Colonic mucosa (tissue), 4 donors: ENCODE measurements around the gene SNORC. TPM values are rescaled to one million over a fixed set of nuclear protein-coding genes. Genes with fewer than 3 reads are reported as not detected.
A peak's percentile ranks its signal among the peaks of the same experiment; 100 is the strongest.

Source experiments
- DNase-seq: peaks from one replicate; pipeline ENCODE4 v3.0.0-alpha.2; 2020
- H3K27ac ChIP-seq: fragments of 200-600 bp; one replicate; pipeline ENCODE4 v1.8.0; 2021
- H3K27me3 ChIP-seq: fragments of 200-600 bp; one replicate; pipeline ENCODE4 v1.8.0; 2021
- H3K36me3 ChIP-seq: fragments of 200-600 bp; one replicate; pipeline ENCODE4 v1.8.0; 2021
- H3K4me1 ChIP-seq: fragments of 200-600 bp; one replicate; pipeline ENCODE4 v1.8.0; 2021; ENCODE audit warnings: mild to moderate bottlenecking
- H3K4me3 ChIP-seq: fragments of 200-600 bp; one replicate; pipeline ENCODE4 v1.8.0; 2021
- H3K9ac ChIP-seq, 2 donors: one replicate each; pipeline ENCODE4 v1.7.0; 2013; ENCODE audit warnings: control low read depth in 2 of 2, low read depth in 2 of 2, low read length in 2 of 2
- H3K9me3 ChIP-seq: fragments of 200-600 bp; one replicate; pipeline ENCODE4 v1.8.0; 2021
- CTCF ChIP-seq: fragments of 200-600 bp; IDR thresholded peaks from one replicate; pipeline ENCODE4 v1.8.0; 2022; ENCODE audit warnings: antibody characterized with exemption, mild to moderate bottlenecking
- intact Hi-C: fragments of 100-400 bp; cut with DNase I; formaldehyde crosslinking; loops from one replicate; pipeline ENCODE4 v1.14.1; 2022
- total RNA-seq, 2 donors: library from RNA; stranded (reverse); fragmentation: NEBNext Ultra II Directional in 1 of 2; extraction: Animal tissue kit (Norgen Biotek cat#: 25700) in 1 of 2; gene quantifications; one replicate each; pipeline ENCODE4 v1.2.1, GENCODE V29; 2021
- donor health status: healthy.
- donor health status: DM: no; HTN: no; CAD: no.
- donor health status: DM: no; HTN: no; CAD: no.

Gene SNORC
- total RNA-seq, 2 donors from 2014 or later, result 39.6 to 67.5 TPM

- Histone ChIP-seq H3K36me3 (no peaks in the 10 kb centered on the region), H3K4me1 (no peaks in the 10 kb centered on the region), H3K27ac (no peak overlapping the region), H3K9ac (no peak overlapping the region), H3K27me3 (no peaks in the 10 kb centered on the region), H3K4me3 (no peak overlapping the region), H3K9me3 (no peaks in the 10 kb centered on the region)
- no peak for TF ChIP-seq CTCF
- intact Hi-C loops, result no loop called here
- DNase-seq, result no peak
Measured at GRCh38 chr2:232884549-232885263, 14.6 kb downstream of the SNORC start.

GRCh38 chr2:232885264-232885961, 15.3 kb downstream of the SNORC start:
- intact Hi-C loops, result no loop called here
- no peak overlapping the region for H3K4me3 ChIP-seq
- no peak overlapping the region for H3K27ac ChIP-seq
- no peak overlapping the region for H3K9ac ChIP-seq
- H3K27me3 ChIP-seq, result no peaks in the 10 kb centered on the region
- TF ChIP-seq CTCF, result no peak
- no peaks in the 10 kb centered on the region for H3K9me3 ChIP-seq
- DNase-seq, result no peak
- H3K4me1 ChIP-seq, result no peaks in the 10 kb centered on the region
- H3K36me3 ChIP-seq, result no peaks in the 10 kb centered on the region

- H3K9ac ChIP-seq, result no peak overlapping the region
Measured at GRCh38 chr2:232886176-232886575, 16.1 kb downstream of the SNORC start.

GRCh38 chr2:232886632-232887031, 16.6 kb downstream of the SNORC start:
- H3K4me1 ChIP-seq, result no peaks in the 10 kb centered on the region
- no peaks in the 10 kb centered on the region for H3K9me3 ChIP-seq
- H3K27me3 ChIP-seq, result no peaks in the 10 kb centered on the region
- intact Hi-C loops, result no loop called here
- H3K4me3 ChIP-seq, result no peak overlapping the region
- H3K9ac ChIP-seq, result no peak overlapping the region
- no peak for TF ChIP-seq CTCF
- H3K36me3 ChIP-seq, result no peaks in the 10 kb centered on the region
- no peak overlapping the region for H3K27ac ChIP-seq
- DNase-seq, result no peak

More at GRCh38 chr2:232886176-232886575, 16.1 kb downstream of the SNORC start:
- H3K9me3 ChIP-seq, result no peaks in the 10 kb centered on the region
- DNase-seq, result no peak
- no peak overlapping the region for H3K27ac ChIP-seq
- TF ChIP-seq CTCF, result no peak
- intact Hi-C loops, result no loop called here
- H3K4me3 ChIP-seq, result no peak overlapping the region
- H3K4me1 ChIP-seq, result no peaks in the 10 kb centered on the region
- no peaks in the 10 kb centered on the region for H3K36me3 ChIP-seq
- H3K27me3 ChIP-seq, result no peaks in the 10 kb centered on the region

GRCh38 chr2:232887171-232887850, 17.2 kb downstream of the SNORC start:
- Histone ChIP-seq H3K27ac (no peak overlapping the region), H3K9ac (no peak overlapping the region), H3K27me3 (no peaks in the 10 kb centered on the region), H3K4me3 (no peak overlapping the region), H3K36me3 (no peaks in the 10 kb centered on the region), H3K9me3 (no peaks in the 10 kb centered on the region), H3K4me1 (no peaks in the 10 kb centered on the region)
- intact Hi-C loops, result no loop called here
- DNase-seq, result peak; percentile 12
- TF ChIP-seq CTCF, result no peak
